Trophoblast cell (in vitro differentiated cells and primary cell): ENCODE data around the gene CORO2B.

Source experiments
- DNase-seq, 2 donors: peaks; one replicate each; pipeline ENCODE4 v3.0.0-alpha.2; 2016
- H2AFZ ChIP-seq: 2 replicates; pipeline ENCODE4 v1.6.1; 2013; ENCODE audit warnings: low read length, moderate library complexity, mild to moderate bottlenecking; ENCODE audit not compliant: insufficient read depth, poor library complexity
- H2AK5ac ChIP-seq: 2 replicates; pipeline ENCODE4 v1.6.1; 2013; ENCODE audit warnings: mild to moderate bottlenecking, low read length
- H2BK120ac ChIP-seq: 2 replicates; pipeline ENCODE4 v1.6.1; 2013; ENCODE audit warnings: low read length, mild to moderate bottlenecking, moderate library complexity; ENCODE audit not compliant: insufficient read depth, poor library complexity
- H2BK12ac ChIP-seq: 2 replicates; pipeline ENCODE4 v1.6.1; 2013; ENCODE audit warnings: mild to moderate bottlenecking, low read length, moderate library complexity
- H2BK5ac ChIP-seq: 2 replicates; pipeline ENCODE4 v1.6.1; 2013; ENCODE audit warnings: low read length, low read depth, moderate library complexity, mild to moderate bottlenecking; ENCODE audit not compliant: poor library complexity
- H3K14ac ChIP-seq: 2 replicates; pipeline ENCODE4 v1.6.1; 2013; ENCODE audit warnings: mild to moderate bottlenecking, low read length
- H3K18ac ChIP-seq: 2 replicates; pipeline ENCODE4 v1.6.1; 2013; ENCODE audit warnings: mild to moderate bottlenecking, low read length
- H3K23ac ChIP-seq: 2 replicates; pipeline ENCODE4 v1.6.1; 2013; ENCODE audit warnings: low read length
- H3K27ac ChIP-seq: 2 replicates; pipeline ENCODE4 v1.5.1; 2013; ENCODE audit warnings: low read depth, mild to moderate bottlenecking, inconsistent platforms, low read length, moderate library complexity
- H3K27me3 ChIP-seq: 2 replicates; pipeline ENCODE4 v1.6.1; 2013; ENCODE audit warnings: inconsistent platforms, mild to moderate bottlenecking, low read length, moderate library complexity; ENCODE audit not compliant: insufficient read depth
- H3K36me3 ChIP-seq, 2 experiments: 1 replicate in 1 of 2; 2 replicates in 1 of 2; pipeline ENCODE4 v1.6.1; 2013; ENCODE audit warnings: low read length in 2 of 2, mild to moderate bottlenecking in 2 of 2, moderate library complexity in 1 of 2; ENCODE audit not compliant: insufficient read depth in 2 of 2, control insufficient read depth in 1 of 2
- H3K4ac ChIP-seq: 2 replicates; pipeline ENCODE4 v1.6.1; 2013; ENCODE audit warnings: low read depth, mild to moderate bottlenecking, low read length, moderate library complexity
- H3K4me1 ChIP-seq, 2 experiments: 1 replicate in 1 of 2; 2 replicates in 1 of 2; pipeline ENCODE4 v1.6.1; 2013; ENCODE audit warnings: low read length in 2 of 2, mild to moderate bottlenecking in 2 of 2, moderate library complexity in 1 of 2; ENCODE audit not compliant: insufficient read depth in 2 of 2, control insufficient read depth in 1 of 2
- H3K4me2 ChIP-seq: 2 replicates; pipeline ENCODE4 v1.6.1; 2013; ENCODE audit warnings: inconsistent platforms, mild to moderate bottlenecking, low read length, moderate library complexity
- H3K4me3 ChIP-seq: 2 replicates; pipeline ENCODE4 v1.5.1; 2013; ENCODE audit warnings: mild to moderate bottlenecking, low read depth, low read length, inconsistent platforms
- H3K79me1 ChIP-seq: one replicate; pipeline ENCODE4 v1.6.1; 2013; ENCODE audit warnings: low read length
- H3K79me2 ChIP-seq: 2 replicates; pipeline ENCODE4 v1.6.1; 2013; ENCODE audit warnings: low read length, mild to moderate bottlenecking; ENCODE audit not compliant: control insufficient read depth, insufficient read depth, poor library complexity
- H3K9ac ChIP-seq: 2 replicates; pipeline ENCODE4 v1.6.1; 2013; ENCODE audit warnings: mild to moderate bottlenecking, low read length
- H3K9me3 ChIP-seq: 2 replicates; pipeline ENCODE4 v1.6.1; 2013; ENCODE audit warnings: low read depth, mild to moderate bottlenecking, control low read depth, inconsistent platforms, low read length; ENCODE audit not compliant: insufficient read depth
- H4K12ac ChIP-seq: 2 replicates; pipeline ENCODE4 v1.6.1; 2013; ENCODE audit warnings: low read depth, mild to moderate bottlenecking, low read length, moderate library complexity
- H4K8ac ChIP-seq: 2 replicates; pipeline ENCODE4 v1.6.1; 2013; ENCODE audit warnings: low read depth, mild to moderate bottlenecking, low read length, moderate library complexity
- H4K91ac ChIP-seq: one replicate; pipeline ENCODE4 v1.6.1; 2013; ENCODE audit warnings: low read depth, mild to moderate bottlenecking, low read length, moderate library complexity
- WGBS: extraction: QIAGEN DNeasy Blood & Tissue Kit; methylation state at CpG from one replicate; pipeline ENCODE4 v1.1.7; 2013; ENCODE audit warnings: missing lambda C conversion rate; ENCODE audit not compliant: insufficient read length, insufficient coverage; ENCODE audit errors: extremely low coverage; 5-methylcytosine and 5-hydroxymethylcytosine counted together

The CORO2B gene

DNA sequence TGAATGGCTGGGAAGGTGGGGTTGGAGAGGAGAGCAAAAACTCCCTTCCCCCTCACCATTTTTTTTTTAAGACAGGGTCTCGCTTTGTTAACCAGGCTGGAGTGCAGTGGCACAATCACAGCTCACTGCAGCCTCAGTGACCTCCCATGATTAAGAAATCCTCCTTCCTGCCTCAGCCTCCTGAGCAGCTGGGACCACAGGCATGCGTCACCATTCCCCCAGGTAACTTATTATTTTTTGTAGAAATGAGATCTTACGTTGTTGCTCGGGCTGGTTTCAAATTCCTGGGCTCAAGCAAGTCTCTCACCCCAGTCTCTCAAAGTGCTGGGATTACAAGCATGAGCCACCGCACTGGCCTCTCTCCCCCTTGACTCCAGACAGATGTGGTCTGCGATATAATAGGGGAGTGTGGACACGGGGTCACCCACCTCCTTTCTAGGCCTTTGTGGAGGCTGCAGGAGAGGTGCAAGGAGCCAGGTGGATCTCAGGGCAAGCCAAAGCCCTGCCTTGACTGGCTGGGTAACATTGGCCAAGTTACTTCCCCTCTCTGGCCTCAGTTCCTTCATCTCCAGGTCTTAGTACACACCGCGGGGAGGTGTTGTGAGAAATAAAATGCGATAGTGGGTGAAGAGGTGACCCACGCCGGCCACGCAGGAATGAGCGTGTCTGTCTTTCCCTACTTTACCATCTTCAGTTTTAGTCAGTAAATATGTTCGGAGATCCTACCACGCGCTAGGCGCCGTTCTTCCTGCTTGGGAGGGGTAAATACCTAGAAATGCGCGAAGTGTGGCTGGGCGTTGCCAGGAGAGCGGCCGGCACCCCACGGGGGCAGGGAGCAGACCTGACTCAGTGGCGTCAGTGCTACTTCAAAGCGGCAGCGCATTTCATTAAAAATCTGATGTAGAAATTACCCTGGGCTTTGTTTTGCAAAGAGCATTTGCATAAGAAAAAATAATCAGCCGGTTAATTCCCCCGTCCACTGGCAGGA is 20.2 kb upstream of the CORO2B start:
- no peak overlapping the region for H3K9ac ChIP-seq
- no peak overlapping the region for H3K18ac ChIP-seq
- H3K4ac ChIP-seq, result no peak overlapping the region
- H2BK12ac ChIP-seq, result peak overlapping the region; percentile 28
- WGBS, result no CpG with 5 or more reads among the region's 30 CpGs
- no peak for DNase-seq
- H3K36me3 ChIP-seq, result no peaks in the 10 kb centered on the region
- no peak overlapping the region for H4K12ac ChIP-seq
- H3K27ac ChIP-seq, result no peak overlapping the region
- no peak overlapping the region for H3K23ac ChIP-seq
- H3K79me1 ChIP-seq, result peaks cover 6% of the 10 kb centered on the region
- H3K4me3 ChIP-seq, result no peak overlapping the region
- no peak overlapping the region for H3K14ac ChIP-seq
- H4K91ac ChIP-seq, result peak overlapping the region; percentile 29
- H2BK120ac ChIP-seq, result no peak overlapping the region
- peak overlapping the region; percentile 38 for H2AFZ ChIP-seq
- H2BK5ac ChIP-seq, result peak overlapping the region; percentile 24
- H3K4me1 ChIP-seq, result peaks cover 12 to 16% of the 10 kb centered on the region in 2 experiments
- no peak overlapping the region for H2AK5ac ChIP-seq
- peak overlapping the region; percentile 88 for H3K4me2 ChIP-seq
- H3K27me3 ChIP-seq, result no peaks in the 10 kb centered on the region
- H4K8ac ChIP-seq, result peak overlapping the region; percentile 52
- H3K79me2 ChIP-seq, result no peaks in the 10 kb centered on the region
- H3K9me3 ChIP-seq, result no peaks in the 10 kb centered on the region

DNA sequence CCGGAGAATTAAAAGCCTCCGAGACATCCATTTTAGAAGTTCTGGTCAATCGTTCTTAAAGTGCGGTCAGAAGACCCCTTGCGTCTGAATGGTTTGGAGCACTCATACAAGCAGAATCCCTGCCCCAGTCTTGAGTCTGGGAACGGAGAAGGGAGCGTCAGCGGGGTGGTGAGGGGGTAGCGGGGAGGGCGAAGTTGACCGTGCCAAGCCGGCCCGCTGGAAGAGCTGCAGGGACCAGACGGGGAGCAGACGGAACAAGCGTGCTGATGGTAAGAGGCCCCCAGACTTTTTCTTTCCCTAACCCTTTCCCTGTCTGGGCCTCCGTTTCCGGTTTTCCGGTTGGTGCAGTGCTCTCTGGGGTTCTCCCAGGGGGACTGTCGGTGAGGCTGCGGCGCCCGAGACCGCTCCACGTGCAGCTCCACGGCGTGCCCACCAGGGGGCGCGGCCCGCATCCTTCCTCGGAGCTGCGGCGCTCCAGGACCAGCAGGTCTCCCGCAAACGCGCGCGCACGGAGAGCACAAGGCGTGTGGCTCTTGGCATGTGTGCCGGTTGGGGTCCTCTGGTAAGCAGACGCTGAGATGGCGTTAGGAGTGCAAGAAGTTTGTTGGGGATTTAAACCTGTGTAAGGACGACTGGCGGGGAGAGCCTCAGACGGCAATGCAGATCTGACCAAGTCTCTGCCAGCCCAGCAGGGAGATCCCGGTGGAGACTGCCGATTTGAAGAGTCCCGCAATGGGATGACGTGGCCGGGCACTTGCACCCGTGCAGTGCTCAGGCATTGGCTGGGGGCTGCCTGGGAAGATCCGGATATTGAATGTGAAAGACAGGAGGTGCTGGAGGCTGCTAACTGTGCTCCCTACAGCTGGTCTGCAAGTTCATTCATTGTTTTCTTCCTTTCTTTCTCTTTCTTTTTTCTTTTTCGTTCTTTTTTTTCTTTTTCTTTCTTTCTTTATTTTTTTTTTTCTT is 19.2 kb upstream of the CORO2B start:
- no peak overlapping the region for H3K14ac ChIP-seq
- H2AFZ ChIP-seq, result peak overlapping the region; percentile 38
- H4K12ac ChIP-seq, result no peak overlapping the region
- no peak overlapping the region for H2BK5ac ChIP-seq
- H3K79me2 ChIP-seq, result no peaks in the 10 kb centered on the region
- H3K79me1 ChIP-seq, result peaks cover 6% of the 10 kb centered on the region
- H3K4me3 ChIP-seq, result peak overlapping the region; percentile 47
- no peak overlapping the region for H3K4ac ChIP-seq
- peak overlapping the region; percentile 64 for H4K8ac ChIP-seq
- H3K27me3 ChIP-seq, result no peaks in the 10 kb centered on the region
- no peaks in the 10 kb centered on the region for H3K36me3 ChIP-seq
- peak; percentile 69 to 87 for DNase-seq
- no peaks in the 10 kb centered on the region for H3K9me3 ChIP-seq
- H2AK5ac ChIP-seq, result no peak overlapping the region
- no peak overlapping the region for H2BK12ac ChIP-seq
- peak overlapping the region; percentile 48 for H3K9ac ChIP-seq
- H3K23ac ChIP-seq, result no peak overlapping the region
- H3K27ac ChIP-seq, result no peak overlapping the region
- no peak overlapping the region for H3K18ac ChIP-seq
- no peak overlapping the region for H2BK120ac ChIP-seq
- peaks cover 12 to 16% of the 10 kb centered on the region in 2 experiments for H3K4me1 ChIP-seq
- H4K91ac ChIP-seq, result peak overlapping the region; percentile 17
- WGBS, result no CpG with 5 or more reads among the region's 54 CpGs
- H3K4me2 ChIP-seq, result peak overlapping the region; percentile 88

DNA sequence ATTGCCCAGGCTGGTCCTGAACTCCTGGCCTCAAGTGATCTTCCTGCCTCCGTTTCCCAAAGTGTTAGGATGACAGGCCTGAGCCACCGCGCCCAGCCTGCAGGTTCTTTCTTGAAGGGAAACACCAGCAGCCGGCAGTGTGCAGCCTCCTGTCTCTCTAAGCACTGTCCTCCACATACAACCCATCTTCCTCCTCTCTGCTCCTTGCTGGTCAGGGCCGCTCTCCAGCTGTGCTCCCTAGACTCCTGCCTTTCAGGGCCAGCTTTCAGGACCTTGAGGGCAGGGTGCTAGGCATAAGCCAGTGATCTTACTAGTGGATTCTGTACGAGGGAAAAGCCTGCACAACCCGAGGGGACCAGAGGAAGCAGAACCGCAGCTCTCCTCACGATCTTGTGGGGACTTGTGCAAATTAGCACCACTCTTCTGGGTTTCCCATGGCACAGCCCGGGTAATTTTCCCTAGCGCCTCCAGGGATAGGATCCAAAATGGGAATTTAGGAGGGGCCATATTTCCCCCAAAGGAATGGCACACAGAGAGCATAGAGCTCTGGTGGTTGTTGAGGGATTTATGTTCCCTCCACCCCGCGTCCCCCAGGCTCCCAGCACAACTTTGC is 18.2 kb upstream of the CORO2B start:
- H3K23ac ChIP-seq, result no peak overlapping the region
- H4K8ac ChIP-seq, result no peak overlapping the region
- no peak for DNase-seq
- H2AFZ ChIP-seq, result no peak overlapping the region
- no peak overlapping the region for H3K27ac ChIP-seq
- H3K27me3 ChIP-seq, result no peaks in the 10 kb centered on the region
- H3K9ac ChIP-seq, result no peak overlapping the region
- H3K14ac ChIP-seq, result no peak overlapping the region
- no peak overlapping the region for H2AK5ac ChIP-seq
- H3K9me3 ChIP-seq, result no peaks in the 10 kb centered on the region
- H3K4ac ChIP-seq, result no peak overlapping the region
- no peaks in the 10 kb centered on the region for H3K79me2 ChIP-seq
- no CpG with 5 or more reads among the region's 13 CpGs for WGBS
- H3K4me2 ChIP-seq, result no peak overlapping the region
- H2BK5ac ChIP-seq, result no peak overlapping the region
- no peak overlapping the region for H4K12ac ChIP-seq
- peaks cover 8 to 12% of the 10 kb centered on the region in 2 experiments for H3K4me1 ChIP-seq
- H2BK12ac ChIP-seq, result no peak overlapping the region
- H3K36me3 ChIP-seq, result no peaks in the 10 kb centered on the region
- H3K79me1 ChIP-seq, result peaks cover 6% of the 10 kb centered on the region
- no peak overlapping the region for H3K4me3 ChIP-seq
- no peak overlapping the region for H2BK120ac ChIP-seq
- H3K18ac ChIP-seq, result no peak overlapping the region
- H4K91ac ChIP-seq, result no peak overlapping the region
